HUES48 (cell line): ENCODE measurements around the gene EPN2.

Source experiments
- H3K27ac ChIP-seq: one replicate; pipeline ENCODE4 v1.7.0; 2013; ENCODE audit warnings: low read depth, low read length, inconsistent platforms
- H3K27me3 ChIP-seq: 2 replicates; pipeline ENCODE4 v1.6.1; 2013; ENCODE audit warnings: mild to moderate bottlenecking, low read length; ENCODE audit not compliant: control insufficient read depth, insufficient read depth
- H3K36me3 ChIP-seq: 2 replicates; pipeline ENCODE4 v1.6.1; 2013; ENCODE audit warnings: low read length; ENCODE audit not compliant: control insufficient read depth, insufficient read depth
- H3K4me1 ChIP-seq: 2 replicates; pipeline ENCODE4 v1.6.1; 2013; ENCODE audit warnings: mild to moderate bottlenecking, low read length; ENCODE audit not compliant: control insufficient read depth, insufficient read depth
- H3K4me3 ChIP-seq: 2 replicates; pipeline ENCODE4 v1.5.1; 2013; ENCODE audit warnings: mild to moderate bottlenecking, low read depth, low read length
- H3K9ac ChIP-seq: 2 replicates; pipeline ENCODE4 v1.6.1; 2013; ENCODE audit warnings: mild to moderate bottlenecking, low read depth, low read length, moderate library complexity
- H3K9me3 ChIP-seq: 2 replicates; pipeline ENCODE4 v1.6.1; 2013; ENCODE audit warnings: low read length; ENCODE audit not compliant: control insufficient read depth, insufficient read depth

EPN2 gene

GRCh38 chr17:19342611-19343255, 105.6 kb downstream of the EPN2 start:
- Histone ChIP-seq H3K4me3 (no peak overlapping the region), H3K27ac (no peak overlapping the region)

DNA sequence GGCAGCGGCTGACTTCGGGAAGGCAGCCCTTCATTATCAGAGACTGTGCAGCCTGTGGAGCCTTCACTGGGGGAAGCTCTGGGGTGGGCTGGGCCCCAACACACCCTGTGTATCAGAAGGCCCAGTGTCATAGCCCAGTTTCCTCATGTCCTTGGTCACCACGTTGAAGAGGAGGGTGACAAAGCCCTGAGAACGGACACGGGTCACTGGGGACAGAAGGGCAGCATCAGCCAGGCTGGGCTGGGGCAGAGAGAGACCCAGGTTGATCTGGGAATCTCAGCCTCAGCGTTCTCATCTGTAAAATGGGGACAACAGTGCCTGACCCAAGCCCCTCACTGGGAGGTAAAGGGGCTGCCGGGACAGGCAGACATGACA, 106.1 kb downstream of the EPN2 start:
- no peak overlapping the region for H3K27ac ChIP-seq
- peaks cover 15% of the 10 kb centered on the region for H3K4me1 ChIP-seq
- H3K9ac ChIP-seq, result no peak overlapping the region
- no peak overlapping the region for H3K4me3 ChIP-seq
- H3K9me3 ChIP-seq, result no peaks in the 10 kb centered on the region
- H3K27me3 ChIP-seq, result no peaks in the 10 kb centered on the region
- H3K36me3 ChIP-seq, result peaks cover 7% of the 10 kb centered on the region; the same call in 1 of the 2 replicates

More at GRCh38 chr17:19342611-19343255, 105.6 kb downstream of the EPN2 start:
- Histone ChIP-seq H3K9me3 (no peaks in the 10 kb centered on the region), H3K27me3 (no peaks in the 10 kb centered on the region), H3K36me3 (peaks cover 7% of the 10 kb centered on the region; the same call in 1 of the 2 replicates), H3K4me1 (peaks cover 16% of the 10 kb centered on the region), H3K9ac (no peak overlapping the region)

GRCh38 chr17:19343671-19344151, 106.5 kb downstream of the EPN2 start:
- H3K4me3 ChIP-seq, result no peak overlapping the region
- H3K27me3 ChIP-seq, result no peaks in the 10 kb centered on the region
- H3K27ac ChIP-seq, result no peak overlapping the region
- no peaks in the 10 kb centered on the region for H3K9me3 ChIP-seq
- H3K36me3 ChIP-seq, result peaks cover 7% of the 10 kb centered on the region; the same call in 1 of the 2 replicates
- no peak overlapping the region for H3K9ac ChIP-seq
- H3K4me1 ChIP-seq, result peaks cover 10% of the 10 kb centered on the region

- H3K9me3 ChIP-seq, result no peaks in the 10 kb centered on the region
- H3K4me1 ChIP-seq, result peaks cover 3% of the 10 kb centered on the region
- no peaks in the 10 kb centered on the region for H3K27me3 ChIP-seq
- H3K9ac ChIP-seq, result no peak overlapping the region
- no peak overlapping the region for H3K27ac ChIP-seq
- H3K4me3 ChIP-seq, result no peak overlapping the region
- peaks cover 7% of the 10 kb centered on the region; the same call in 1 of the 2 replicates for H3K36me3 ChIP-seq
Measured at GRCh38 chr17:19344311-19345066, 107.3 kb downstream of the EPN2 start.

DNA sequence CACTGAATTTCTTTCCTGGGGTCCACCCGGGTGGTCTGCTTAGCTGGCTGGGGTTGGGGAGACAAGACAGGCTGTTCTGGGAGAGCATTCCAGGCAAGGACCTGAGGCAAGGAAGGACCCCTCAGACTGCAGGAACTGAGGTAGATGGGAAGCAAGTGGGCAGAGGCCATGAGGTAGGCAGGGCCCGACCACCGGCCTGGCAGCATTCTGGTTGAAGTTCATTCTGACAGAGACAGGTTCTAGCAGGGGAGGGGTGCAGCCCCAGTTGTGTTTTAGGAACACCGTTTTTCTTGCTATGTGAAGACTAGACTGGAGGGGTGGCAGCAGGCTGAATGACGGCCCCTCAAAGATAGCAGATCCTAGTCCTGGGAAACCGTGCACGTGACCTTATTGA, 107.9 kb downstream of the EPN2 start:
- H3K27ac ChIP-seq, result no peak overlapping the region
- no peaks in the 10 kb centered on the region for H3K9me3 ChIP-seq
- H3K4me1 ChIP-seq, result no peaks in the 10 kb centered on the region; the same call in 1 of the 2 replicates
- no peaks in the 10 kb centered on the region for H3K27me3 ChIP-seq
- peaks cover 7% of the 10 kb centered on the region; the same call in 1 of the 2 replicates for H3K36me3 ChIP-seq
- H3K4me3 ChIP-seq, result no peak overlapping the region
- no peak overlapping the region for H3K9ac ChIP-seq

- Histone ChIP-seq H3K36me3 (peaks cover 7% of the 10 kb centered on the region; the same call in 1 of the 2 replicates), H3K27ac (no peak overlapping the region), H3K27me3 (no peaks in the 10 kb centered on the region), H3K4me3 (no peak overlapping the region), H3K4me1 (no peaks in the 10 kb centered on the region; the same call in 1 of the 2 replicates), H3K9me3 (no peaks in the 10 kb centered on the region), H3K9ac (no peak overlapping the region)
Measured at GRCh38 chr17:19345486-19346350, 108.6 kb downstream of the EPN2 start.

- Histone ChIP-seq H3K9me3 (no peaks in the 10 kb centered on the region), H3K27ac (no peak overlapping the region), H3K4me1 (no peaks in the 10 kb centered on the region; the same call in 1 of the 2 replicates), H3K36me3 (peaks cover 7% of the 10 kb centered on the region; the same call in 1 of the 2 replicates), H3K27me3 (no peaks in the 10 kb centered on the region), H3K4me3 (no peak overlapping the region), H3K9ac (no peak overlapping the region)
Measured at GRCh38 chr17:19346351-19347255, 109.4 kb downstream of the EPN2 start.

DNA sequence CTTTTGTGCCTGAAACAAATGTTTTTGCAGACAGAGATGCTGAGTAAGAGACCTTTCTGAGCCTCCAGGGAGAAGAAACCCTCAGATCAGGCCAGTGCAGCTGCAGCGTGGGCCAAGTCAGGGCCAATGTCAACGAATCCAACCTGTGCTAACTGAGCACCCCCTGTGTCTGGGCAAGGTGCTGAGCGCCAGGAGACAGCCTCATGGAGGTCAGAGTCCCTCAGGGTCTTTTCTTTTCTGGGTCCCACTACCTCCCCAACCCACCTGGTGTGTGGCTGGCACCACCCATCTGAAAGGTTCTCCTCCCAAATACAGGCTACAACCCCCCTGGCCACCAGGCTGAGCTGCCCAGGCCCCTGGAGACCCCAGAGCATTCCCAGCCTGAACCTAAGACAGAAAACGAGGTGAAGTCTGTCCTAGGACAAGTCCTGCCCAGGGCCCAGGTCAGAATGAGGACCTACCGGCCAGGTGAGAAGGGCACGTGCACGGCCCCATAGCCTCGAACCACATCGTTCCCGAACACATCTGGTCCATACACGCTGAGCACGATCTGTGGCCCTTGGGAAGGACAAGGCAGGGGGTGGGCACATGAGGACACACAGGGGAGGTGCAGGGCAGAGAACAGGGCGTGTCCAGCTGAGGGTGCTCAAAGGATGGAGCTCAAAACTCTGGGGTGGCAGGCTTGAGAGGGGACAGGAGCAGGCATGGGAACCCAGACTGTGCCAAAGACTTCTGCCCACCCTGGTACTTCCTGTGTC, 110.3 kb downstream of the EPN2 start:
- Histone ChIP-seq H3K9ac (no peak overlapping the region), H3K4me1 (no peaks in the 10 kb centered on the region), H3K27ac (no peak overlapping the region), H3K4me3 (no peak overlapping the region), H3K27me3 (no peaks in the 10 kb centered on the region), H3K36me3 (peaks cover 7% of the 10 kb centered on the region; the same call in 1 of the 2 replicates), H3K9me3 (no peaks in the 10 kb centered on the region)

DNA sequence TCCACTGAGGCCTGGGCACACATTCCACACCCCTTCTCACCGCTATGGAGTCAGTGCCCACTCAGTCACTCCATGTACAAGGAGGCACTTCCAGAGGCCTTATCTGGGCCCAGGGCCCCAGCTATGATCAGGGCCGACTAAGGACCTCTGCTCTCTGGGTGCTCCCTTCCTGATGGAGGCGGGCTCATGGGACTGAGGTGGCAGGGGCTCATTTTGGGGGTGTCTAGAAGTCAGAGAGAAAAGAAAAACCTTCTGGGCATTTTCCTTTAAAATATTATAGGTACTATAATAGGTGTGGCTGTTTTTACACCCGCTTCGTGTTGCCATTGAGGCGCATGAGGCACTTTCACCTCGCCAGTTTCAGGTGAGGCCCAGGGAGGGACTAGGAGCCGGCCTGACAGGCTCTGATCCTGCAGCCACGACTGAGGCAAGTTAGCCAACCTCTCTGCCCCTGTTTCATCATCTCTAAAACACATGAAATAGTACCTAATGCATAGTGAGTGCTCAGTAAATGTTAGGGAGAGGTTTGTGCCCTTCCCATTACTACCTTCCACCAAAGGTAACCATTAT, 111.0 kb downstream of the EPN2 start:
- no peaks in the 10 kb centered on the region for H3K9me3 ChIP-seq
- no peak overlapping the region for H3K9ac ChIP-seq
- H3K4me3 ChIP-seq, result no peak overlapping the region
- H3K27me3 ChIP-seq, result no peaks in the 10 kb centered on the region
- no peaks in the 10 kb centered on the region for H3K4me1 ChIP-seq
- no peak overlapping the region for H3K27ac ChIP-seq
- H3K36me3 ChIP-seq, result peaks cover 7% of the 10 kb centered on the region; the same call in 1 of the 2 replicates
